Measurements from ENCODE around the gene RASGRF2. TPM values are rescaled to one million over a fixed set of nuclear protein-coding genes. Genes with fewer than 3 reads are reported as not detected.

Gene RASGRF2
- total RNA-seq, 4 donors from 2014 or later = 1.8 to 4.1 (median 2.5) TPM

- Histone ChIP-seq H3K4me1 (no peaks in the 10 kb centered on the region), H3K27ac (no peak overlapping the region), H3K9me3 (no peaks in the 10 kb centered on the region), H3K4me3 (no peak overlapping the region), H3K36me3 (no peaks in the 10 kb centered on the region), H3K27me3 (no peaks in the 10 kb centered on the region)
- TF ChIP-seq POLR2AphosphoS5 (IDR thresholded peaks at IDR 0.05) (no peak), POLR2A (IDR thresholded peaks at IDR 0.05) (no peak), EP300 (IDR thresholded peaks at IDR 0.05) (no peak), CTCF (IDR thresholded peaks at IDR 0.05) (no peak)
- WGBS = 76% methylated on average over 3 of the region's 3 CpGs
- no peak for DNase-seq (ENCODE audit: low spot score in 2 of 2)
These were observed 29.7 kb downstream of the RASGRF2 start for GRCh38 chr5:80989883-80990282.

GRCh38 chr5:80990527-80990926 lies 30.4 kb downstream of the RASGRF2 start:
- no peaks in the 10 kb centered on the region for H3K9me3 ChIP-seq
- H3K27ac ChIP-seq = no peak overlapping the region
- H3K27me3 ChIP-seq = no peaks in the 10 kb centered on the region
- no peaks in the 10 kb centered on the region for H3K36me3 ChIP-seq
- TF ChIP-seq EP300 (IDR thresholded peaks at IDR 0.05) (no peak), POLR2A (IDR thresholded peaks at IDR 0.05) (no peak), POLR2AphosphoS5 (IDR thresholded peaks at IDR 0.05) (no peak), CTCF (IDR thresholded peaks at IDR 0.05) (no peak)
- H3K4me3 ChIP-seq = no peak overlapping the region
- no peaks in the 10 kb centered on the region for H3K4me1 ChIP-seq
- 68% methylated on average over 2 of the region's 2 CpGs for WGBS
- no peak for DNase-seq (ENCODE audit: low spot score in 2 of 2)

- 83% methylated on average over 1 of the region's 1 CpG for WGBS
- no peak overlapping the region for H3K4me3 ChIP-seq
These were observed 30.8 kb downstream of the RASGRF2 start for GRCh38 chr5:80990971-80991370.

GRCh38 chr5:80995908-80996307 lies 35.7 kb downstream of the RASGRF2 start:
- Histone ChIP-seq H3K9me3 (no peaks in the 10 kb centered on the region), H3K4me1 (no peaks in the 10 kb centered on the region), H3K4me3 (no peak overlapping the region), H3K27ac (no peak overlapping the region), H3K27me3 (no peaks in the 10 kb centered on the region), H3K36me3 (no peaks in the 10 kb centered on the region)
- no peak for TF ChIP-seq POLR2AphosphoS5 (IDR thresholded peaks at IDR 0.05)
- TF ChIP-seq CTCF (IDR thresholded peaks at IDR 0.05) = no peak
- no peak for TF ChIP-seq POLR2A (IDR thresholded peaks at IDR 0.05)
- TF ChIP-seq EP300 (IDR thresholded peaks at IDR 0.05) = no peak
- 97% methylated on average over 2 of the region's 2 CpGs for WGBS
- no peak for DNase-seq (ENCODE audit: low spot score in 2 of 2)

More at GRCh38 chr5:80990971-80991370, 30.8 kb downstream of the RASGRF2 start:
- Histone ChIP-seq H3K36me3 (no peaks in the 10 kb centered on the region), H3K27me3 (no peaks in the 10 kb centered on the region), H3K9me3 (no peaks in the 10 kb centered on the region), H3K27ac (no peak overlapping the region), H3K4me1 (no peaks in the 10 kb centered on the region)
- no peak for DNase-seq (ENCODE audit: low spot score in 2 of 2)
- TF ChIP-seq POLR2A (IDR thresholded peaks at IDR 0.05) = no peak
- no peak for TF ChIP-seq POLR2AphosphoS5 (IDR thresholded peaks at IDR 0.05)
- no peak for TF ChIP-seq EP300 (IDR thresholded peaks at IDR 0.05)
- no peak for TF ChIP-seq CTCF (IDR thresholded peaks at IDR 0.05)

- DNase-seq (ENCODE audit: low spot score in 2 of 2) = no peak
- 73% methylated on average over 5 of the region's 5 CpGs for whole genome bisulfite sequencing
These were observed 38.4 kb downstream of the RASGRF2 start for GRCh38 chr5:80998590-80998979.

More at GRCh38 chr5:80998590-80998979, 38.4 kb downstream of the RASGRF2 start:
- no peaks in the 10 kb centered on the region for H3K9me3 ChIP-seq
- H3K4me3 ChIP-seq = no peak overlapping the region
- no peaks in the 10 kb centered on the region for H3K36me3 ChIP-seq
- H3K4me1 ChIP-seq = no peaks in the 10 kb centered on the region
- TF ChIP-seq EP300 (IDR thresholded peaks at IDR 0.05) (no peak), POLR2A (IDR thresholded peaks at IDR 0.05) (no peak), CTCF (IDR thresholded peaks at IDR 0.05) (no peak), POLR2AphosphoS5 (IDR thresholded peaks at IDR 0.05) (no peak)
- H3K27ac ChIP-seq = no peak overlapping the region
- no peaks in the 10 kb centered on the region for H3K27me3 ChIP-seq

Measured in suprapubic skin (tissue), 4 donors.